Germinal center (tissue), 1 donor: ENCODE data around the gene RXFP2.

Source experiments
- DNase-seq: peaks from one replicate; pipeline ENCODE4 v3.0.0; 2012; ENCODE audit warnings: mixed read lengths, low spot score

Gene RXFP2

DNA sequence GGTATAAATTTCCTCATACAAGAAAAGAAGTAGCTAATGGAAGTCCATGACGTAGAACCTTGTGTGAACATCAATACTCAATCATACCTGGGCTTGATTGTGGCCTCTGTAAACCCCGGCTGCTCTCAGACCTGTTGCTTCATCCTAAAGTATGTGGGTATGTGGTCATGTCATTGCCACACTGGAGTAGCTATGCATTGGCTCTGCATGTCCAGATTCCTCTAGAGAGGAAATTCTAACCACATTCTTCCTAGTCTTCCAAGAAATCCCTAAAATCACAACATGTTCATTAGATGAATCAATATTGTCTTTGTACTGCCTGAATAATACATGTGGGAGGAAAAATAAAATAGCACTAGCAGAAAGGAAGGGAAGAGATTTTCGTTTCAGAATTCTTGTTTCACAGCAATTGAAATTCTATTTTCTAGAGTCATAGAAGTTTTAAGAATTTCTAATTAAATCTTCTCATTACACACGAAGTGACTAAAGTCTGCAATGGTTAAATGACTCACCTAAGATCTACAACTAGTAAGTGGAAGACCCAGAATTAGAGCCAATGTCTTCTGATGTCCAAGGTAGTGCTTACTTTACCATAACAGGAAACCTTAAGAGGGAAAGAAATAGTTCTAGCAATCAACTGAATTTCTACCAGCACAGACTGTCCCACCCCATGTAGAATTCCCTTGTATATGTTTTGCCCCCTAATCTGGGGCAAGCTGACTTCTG, 28.0 kb downstream of the RXFP2 start:
- no peak for DNase-seq

DNA sequence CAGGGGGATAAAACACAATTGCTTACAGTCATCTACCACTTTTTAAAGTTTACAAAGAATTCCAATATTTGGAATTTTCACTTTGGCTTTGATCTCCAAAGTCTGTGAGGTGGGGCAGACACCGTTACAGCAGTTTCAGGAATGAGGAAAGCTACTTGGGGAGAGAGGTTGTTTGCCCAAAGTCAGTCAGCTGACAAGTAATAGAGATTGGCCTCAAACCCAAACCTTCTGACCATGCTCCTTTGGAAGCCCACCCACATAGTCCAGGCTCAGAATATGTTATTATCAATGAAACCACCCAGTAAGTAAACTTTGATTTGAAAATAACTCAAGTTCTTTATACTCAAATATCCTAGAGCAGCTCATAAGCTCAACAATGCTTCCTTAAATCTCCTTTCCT, 29.0 kb downstream of the RXFP2 start:
- DNase-seq, result no peak

DNA sequence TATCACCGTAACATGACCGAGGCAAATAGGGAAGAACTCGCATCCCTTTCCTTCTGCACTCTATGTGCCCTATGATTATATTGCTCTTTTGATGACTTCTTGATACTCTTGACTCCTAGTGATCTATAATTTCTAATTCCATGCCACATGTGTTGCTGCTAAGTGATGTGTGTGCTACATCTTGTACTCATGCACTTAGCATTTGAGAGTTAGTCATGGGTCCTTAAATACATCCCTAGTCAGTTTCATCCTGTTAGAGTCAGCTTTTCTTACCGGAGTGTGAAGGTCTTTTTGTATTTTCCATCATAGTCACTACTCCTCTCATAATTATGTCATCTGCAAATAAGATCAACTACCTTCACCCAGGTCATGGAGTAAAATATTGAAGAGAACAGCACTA, 30.2 kb downstream of the RXFP2 start:
- no peak for DNase-seq

DNA sequence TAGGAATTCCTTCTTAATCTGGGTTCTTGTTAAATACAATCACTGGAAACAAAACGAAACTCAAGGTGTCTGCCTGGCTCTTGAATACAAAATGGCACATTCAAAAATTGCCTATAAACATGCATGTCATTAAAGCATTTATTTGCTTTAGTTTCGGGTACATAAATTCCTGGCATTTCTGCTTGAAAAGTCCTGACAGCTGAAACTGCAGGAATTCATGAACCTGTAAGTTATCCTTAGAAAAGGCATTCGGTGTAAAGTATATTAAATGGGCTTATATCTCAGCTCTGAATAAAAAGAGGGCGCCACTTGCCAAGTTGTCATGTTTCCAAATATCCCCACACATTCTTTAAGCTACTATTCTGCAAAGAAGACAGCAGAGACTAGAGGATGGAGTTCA, 32.9 kb downstream of the RXFP2 start:
- no peak for DNase-seq

DNA sequence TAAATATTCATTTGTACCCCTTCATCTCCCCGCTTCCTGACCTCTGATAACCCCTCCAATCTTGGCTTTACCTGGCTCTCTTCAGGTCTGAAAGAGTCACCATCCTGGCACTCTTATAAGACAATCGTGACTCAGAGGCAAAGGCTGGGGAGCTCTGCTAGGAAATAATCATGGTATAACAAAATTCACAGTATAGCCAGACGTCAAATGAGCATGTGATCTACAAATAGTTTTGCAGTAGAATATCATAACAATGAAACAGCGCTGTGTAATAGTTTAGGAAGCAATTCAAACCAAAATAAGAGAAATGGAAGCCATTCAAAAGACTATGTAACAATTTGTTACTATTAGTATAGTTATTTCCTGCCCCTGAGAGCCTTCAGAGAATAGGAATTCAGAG, 34.2 kb downstream of the RXFP2 start:
- no peak for DNase-seq

DNA sequence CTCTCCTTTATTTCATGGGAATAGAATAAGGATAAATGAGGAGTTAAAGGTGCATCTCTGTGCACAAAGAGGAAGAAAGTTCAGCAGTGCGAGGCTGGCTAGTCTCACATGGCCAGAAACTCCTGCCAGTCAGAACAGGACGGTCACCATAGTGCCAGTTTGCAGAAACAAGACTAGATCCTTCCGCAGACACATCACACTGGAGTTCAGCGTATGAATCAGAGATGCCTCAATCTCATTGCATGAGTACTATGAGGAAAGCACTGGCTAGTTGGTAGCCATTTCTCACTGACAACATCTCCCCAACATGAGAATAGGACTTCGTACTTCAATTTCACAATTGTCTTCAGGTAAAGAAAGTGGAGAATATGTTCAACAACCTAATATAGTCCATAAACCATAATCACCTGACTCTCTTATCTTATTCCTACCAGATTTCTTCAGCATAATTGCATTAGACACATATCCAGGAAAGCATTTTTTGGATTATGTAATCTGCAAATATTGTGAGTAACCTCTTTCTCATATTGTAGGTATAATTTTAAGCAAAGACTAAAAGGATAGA, 34.9 kb downstream of the RXFP2 start:
- no peak for DNase-seq

DNA sequence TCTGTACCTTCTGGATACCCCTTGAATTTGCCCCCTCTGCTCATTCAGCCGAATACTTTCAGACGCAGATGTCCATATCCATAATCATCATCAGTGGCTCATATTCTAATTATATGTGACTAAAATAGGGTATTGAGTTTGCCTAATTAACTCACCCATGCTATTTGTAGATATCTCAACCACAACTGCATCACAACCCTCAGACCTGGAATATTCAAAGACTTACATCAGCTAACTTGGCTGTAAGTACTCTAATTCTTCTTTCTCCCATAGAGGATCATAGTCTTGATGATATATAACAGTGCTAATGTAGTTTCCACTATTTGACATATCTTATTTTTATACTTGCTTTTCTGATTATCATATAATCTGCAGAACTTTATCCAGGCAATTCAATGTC, 35.8 kb downstream of the RXFP2 start:
- DNase-seq, result no peak

DNA sequence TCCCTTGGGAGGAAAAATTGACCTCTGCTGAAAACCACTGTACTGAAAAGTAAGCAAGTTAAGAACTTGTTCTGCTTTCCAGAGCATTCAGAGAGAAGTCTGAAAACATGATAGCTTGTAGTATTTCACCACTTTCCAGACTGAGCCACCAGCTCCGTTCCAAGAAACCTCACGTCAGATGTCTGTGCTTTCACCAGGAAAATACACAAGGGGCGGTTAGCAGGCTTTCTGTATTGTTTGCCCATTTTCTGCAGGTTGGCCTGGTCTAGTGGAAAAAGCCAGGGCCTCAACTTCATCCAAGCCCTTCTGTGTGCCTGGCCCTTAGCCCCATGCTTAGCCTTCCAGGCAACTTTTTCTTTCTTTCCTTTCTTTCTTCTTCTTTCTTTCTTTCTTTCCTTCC, 36.4 kb downstream of the RXFP2 start:
- no peak for DNase-seq

DNA sequence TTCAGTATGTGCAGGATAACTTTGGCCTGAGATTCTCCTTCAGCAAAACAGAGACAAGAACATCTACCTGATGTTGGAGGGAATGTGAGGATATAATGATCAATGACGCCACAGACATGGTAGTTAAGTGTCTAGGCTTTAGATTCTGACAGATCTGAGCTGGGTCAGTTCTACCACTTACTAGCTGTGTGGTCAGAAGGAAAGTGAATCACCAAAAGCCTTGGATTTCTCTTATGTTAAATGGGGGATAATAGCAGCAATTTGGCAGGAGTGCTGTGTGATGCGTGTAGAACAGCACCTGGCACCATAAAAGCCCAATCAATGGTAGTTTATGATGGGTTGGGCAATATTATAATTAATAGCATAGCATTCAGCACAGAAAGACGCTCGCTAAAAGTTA, 41.7 kb downstream of the RXFP2 start:
- DNase-seq, result no peak

DNA sequence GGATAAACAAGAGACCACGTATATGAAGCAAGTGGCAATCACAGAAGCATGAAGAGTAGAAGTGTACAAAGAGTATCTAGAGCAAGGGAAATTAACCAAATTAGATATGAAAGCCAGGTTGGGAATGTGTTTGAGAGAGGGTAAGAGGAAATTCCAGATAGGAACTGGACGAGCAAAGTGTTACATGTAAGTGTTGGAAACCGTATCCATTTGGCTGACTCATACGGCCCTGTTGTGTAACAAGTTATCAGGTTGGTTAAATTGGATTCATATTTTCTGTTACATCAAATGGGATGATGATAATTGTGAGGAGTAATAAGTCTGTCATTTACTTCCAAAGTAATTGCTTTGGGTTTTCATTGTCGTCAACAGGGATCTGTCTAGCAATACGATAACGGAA, 46.7 kb downstream of the RXFP2 start:
- DNase-seq, result no peak

DNA sequence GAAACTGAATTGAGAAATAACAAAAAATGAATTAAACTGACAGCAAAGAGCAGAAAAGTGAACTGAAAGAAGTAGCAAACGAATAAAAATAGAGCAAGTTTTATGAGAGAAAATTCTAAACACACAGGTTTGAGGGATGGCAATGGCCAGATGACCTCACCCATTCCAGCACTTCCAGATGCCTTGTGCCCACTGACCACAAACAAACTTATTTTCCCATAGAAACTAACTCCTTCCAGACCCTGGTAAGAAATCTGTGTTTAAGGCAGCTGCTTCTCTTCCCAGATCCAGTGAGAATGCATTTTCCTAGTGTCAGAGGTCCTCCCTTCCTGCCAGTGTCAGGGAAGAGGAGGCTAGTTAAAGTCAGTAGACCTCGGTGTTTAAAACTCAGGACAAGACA, 51.7 kb downstream of the RXFP2 start:
- DNase-seq, result no peak

DNA sequence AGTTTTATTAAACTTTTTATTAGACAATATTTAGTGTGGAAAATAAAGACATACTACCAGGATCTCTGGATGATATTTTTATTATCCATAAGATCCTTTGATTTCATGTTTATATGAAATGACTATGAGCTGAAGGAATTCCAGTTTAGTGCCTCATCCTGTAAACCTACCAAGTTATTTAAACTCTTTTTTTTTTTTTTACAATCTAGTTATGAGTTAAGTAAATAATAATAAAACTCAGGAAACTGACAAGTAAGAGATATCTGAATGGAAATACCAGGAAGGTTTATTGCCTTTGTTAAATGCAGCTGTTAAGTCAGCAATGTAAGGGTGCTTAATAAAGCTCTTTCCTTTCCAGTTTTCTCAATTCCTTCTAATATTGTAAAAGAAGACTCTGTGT, 53.9 kb downstream of the RXFP2 start:
- no peak for DNase-seq

DNA sequence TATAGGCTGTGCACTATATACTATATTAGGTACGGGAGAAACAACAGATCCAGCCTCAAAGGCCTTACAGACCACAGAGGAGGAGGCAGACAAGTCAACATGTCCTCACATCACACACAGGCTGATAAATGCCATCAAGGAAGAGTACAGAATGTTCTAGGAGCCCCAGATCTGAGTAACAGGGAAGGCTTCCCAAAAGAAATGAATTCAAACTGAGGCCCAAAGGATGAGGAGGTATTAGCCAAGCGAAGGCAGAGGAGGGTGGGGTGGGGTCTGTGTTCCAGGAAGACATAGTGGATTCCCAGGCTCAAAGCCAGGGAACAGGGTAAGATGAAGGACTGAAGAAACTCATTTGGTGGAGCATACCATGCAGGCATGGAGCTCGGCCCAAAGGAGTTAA, 55.1 kb downstream of the RXFP2 start:
- no peak for DNase-seq

DNA sequence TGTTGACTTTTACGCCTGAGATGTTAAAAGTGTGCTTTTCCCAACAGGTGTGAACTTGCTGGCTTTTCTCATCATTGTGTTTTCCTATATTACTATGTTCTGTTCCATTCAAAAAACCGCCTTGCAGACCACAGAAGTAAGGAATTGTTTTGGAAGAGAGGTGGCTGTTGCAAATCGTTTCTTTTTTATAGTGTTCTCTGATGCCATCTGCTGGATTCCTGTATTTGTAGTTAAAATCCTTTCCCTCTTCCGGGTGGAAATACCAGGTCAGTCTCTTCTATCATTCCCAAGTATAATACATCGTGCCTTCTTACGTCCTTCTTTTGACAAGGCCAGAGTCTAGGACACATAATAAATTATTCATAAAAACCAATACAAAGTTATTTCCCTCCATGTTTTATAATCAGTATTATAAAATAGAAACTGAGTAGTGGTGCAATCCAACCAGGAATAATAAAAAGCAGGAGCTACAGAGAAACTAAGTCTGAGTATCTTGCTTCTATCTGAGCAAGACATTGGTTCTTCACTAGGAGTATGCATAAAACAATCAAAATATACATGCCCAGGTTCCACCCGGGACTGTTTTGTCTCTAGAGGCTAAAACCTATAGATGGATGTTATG, 57.9 kb downstream of the RXFP2 start:
- no peak for DNase-seq

DNA sequence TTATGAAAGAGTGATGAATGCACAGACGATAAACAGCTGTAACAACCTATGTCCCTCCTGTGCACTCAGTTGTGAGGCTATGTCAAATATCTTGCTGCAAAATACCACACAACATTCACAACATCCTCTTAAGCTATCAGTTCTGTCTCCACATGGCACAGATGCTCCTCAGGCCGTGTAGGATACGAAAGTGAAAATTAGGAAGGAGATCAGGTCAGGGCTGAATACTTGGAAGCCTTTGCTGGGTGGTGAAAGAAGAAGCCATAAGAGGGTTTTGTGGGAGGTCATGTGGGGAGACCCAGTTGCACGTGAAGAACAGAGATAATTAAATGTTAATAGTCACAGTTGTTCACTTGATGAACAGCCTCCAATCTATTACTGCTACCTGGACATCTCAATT, 58.9 kb downstream of the RXFP2 start:
- no peak for DNase-seq

DNA sequence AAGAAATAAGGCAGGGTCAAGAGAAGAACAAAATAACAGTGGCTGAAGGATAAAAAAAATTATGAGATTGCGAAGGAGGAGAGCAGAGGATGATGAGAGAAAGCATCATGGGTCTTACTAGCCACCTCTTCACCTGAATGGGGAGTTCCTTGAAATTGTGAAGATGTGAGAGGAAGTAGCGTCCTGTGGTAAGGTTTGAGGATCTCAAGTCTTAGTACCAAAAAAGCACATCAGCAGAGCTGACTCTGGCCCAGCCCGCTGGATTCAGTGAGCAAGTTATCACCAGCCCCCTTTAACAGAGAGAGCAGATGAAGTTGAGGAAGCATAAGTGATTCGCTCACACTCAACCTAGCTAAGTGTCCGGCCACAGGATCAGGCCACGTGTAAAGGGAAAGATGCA, 61.8 kb downstream of the RXFP2 start:
- DNase-seq, result no peak

DNA sequence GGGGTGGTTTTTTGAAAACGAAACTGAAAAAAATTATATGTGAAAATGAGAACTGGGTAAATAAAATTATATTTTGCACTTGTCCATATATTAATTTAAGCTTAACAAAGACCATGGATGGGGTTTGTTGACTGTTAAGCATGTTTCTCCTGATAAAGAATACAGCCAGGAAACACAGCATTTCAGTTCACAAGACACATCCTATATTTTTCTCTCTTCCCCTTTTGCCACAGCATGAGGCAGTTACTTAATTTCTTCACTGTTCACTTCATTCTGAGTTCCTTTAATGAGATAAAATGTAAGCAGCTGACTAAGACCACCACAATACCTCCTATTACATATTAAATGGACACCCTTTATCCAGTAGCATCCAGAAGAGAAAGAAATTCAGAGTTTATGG, 64.0 kb downstream of the RXFP2 start:
- DNase-seq, result no peak

DNA sequence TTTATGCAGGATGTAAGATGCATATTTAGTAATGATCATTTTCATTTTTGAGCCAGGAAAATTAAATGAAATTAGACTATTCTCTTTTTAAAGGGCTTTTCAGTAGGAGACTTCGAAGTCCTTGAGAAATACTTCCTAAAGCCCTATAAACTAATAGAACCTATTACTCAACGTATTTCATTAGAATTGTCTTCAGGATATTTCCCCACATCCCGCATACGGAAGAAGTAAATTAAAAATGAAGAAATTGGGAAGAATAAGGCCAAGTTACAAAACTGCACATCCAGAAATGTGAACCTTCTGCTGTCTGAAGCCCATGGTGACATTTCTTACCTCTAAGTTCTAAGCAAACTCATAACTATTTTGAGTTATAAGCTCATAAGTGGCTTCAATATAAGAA, 66.5 kb downstream of the RXFP2 start:
- DNase-seq, result no peak

DNA sequence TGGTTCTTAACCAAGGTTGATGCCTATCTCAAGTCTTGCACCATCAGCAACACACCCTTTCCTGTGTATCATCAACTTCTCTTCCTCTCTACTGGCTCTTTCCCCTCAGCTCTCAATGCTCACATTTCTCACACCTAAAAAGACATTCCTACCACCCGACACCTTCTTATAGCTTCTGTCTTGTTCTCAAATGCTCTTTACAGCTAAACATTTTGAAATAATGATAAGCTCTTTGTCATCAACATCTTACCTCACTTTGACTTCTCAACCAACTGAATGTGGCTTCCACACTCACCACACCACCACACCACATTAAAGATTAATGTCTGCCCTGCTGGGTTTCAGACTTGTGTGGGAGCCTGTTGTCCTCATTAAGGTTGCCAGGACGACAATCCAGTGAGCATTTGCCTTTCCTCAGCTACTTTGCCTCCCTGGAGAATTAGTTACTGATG, 67.8 kb downstream of the RXFP2 start:
- DNase-seq, result no peak

DNA sequence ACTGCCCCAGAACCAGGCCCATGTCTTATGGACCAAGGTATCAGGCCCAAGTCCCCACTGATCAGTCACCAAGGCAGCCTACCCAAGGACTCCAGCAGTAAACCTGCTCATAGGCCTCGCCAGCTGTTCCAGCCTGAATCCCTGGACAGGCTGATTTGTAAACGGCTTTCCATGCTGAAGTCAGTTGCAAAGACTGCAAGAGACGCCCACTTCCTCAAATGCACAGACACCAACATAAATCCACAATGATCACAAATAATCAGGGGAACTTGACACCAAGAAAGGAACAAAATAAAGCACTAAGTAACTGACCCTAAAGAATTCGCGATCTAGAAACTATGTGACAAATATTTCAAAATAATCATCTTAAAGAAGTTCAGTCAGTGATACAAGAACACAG, 75.2 kb downstream of the RXFP2 start:
- DNase-seq, result no peak

DNA sequence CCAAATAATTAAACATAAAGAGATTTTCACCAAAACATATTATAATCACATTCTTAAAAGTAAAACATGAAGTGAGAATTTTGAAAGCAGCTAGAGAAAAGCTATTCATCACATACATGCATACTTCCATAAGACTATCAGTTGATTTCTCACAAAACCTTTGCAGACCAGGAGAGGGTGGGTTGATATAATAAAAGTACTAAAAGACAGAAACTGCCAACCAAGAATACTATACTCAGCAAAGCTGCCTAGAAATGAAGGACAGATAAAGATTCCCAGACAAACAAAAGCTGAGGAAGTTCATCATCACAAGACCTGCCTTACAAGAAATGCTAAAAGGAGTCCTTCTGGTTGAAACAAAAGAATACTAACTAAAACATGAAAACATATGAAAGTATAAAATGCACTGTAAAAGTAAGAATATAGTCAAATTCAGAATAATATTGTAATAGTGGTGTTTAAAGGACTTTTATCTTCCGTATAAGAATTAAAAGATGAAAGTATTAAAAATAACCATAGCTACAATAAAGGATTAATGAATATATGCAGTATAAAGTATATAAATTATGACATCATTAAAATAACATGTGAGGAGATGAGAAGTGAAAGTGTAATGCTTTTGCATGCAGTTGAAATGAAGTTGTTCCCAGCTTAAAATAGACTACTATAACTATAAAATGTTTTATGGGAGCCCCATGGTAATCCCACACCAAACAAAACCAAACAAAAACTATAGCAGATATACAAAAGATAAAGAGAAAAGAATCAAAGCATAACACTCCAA, 76.2 kb downstream of the RXFP2 start:
- DNase-seq, result no peak

DNA sequence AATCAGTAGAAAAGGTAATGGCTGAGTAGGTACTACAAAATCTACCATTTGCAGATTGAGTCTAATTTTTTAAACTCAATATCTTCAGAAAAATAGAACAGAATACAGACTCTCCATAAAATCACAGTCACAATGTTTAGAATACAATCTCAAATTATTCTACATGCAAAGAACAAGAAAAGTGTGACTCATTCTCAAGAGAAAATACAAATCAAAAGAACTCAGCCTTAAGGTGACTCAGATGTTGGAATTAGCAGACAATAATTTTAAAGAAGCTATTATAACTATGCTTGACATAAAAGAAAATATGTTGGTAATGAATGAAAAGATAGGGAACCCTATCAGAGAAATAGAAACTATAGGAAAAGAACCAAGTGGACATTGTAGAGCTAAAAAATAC, 78.9 kb downstream of the RXFP2 start:
- no peak for DNase-seq
